GM12875 (cell line): ENCODE measurements around the gene LIPG.

ENCODE experiments used
- H3K4me3 ChIP-seq: one replicate; pipeline ENCODE4 v1.5.1; 2011; ENCODE audit warnings: low read depth, low read length, control low read depth
- TF ChIP-seq, protein P1 (sequence below): IDR thresholded peaks from 2 replicates; pipeline ENCODE4 v1.5.1; 2011; ENCODE audit warnings: low read depth, mild to moderate bottlenecking, control low read depth, inconsistent platforms, low read length, moderate library complexity, borderline replicate concordance; ENCODE audit not compliant: insufficient read depth

LIPG gene

DNA sequence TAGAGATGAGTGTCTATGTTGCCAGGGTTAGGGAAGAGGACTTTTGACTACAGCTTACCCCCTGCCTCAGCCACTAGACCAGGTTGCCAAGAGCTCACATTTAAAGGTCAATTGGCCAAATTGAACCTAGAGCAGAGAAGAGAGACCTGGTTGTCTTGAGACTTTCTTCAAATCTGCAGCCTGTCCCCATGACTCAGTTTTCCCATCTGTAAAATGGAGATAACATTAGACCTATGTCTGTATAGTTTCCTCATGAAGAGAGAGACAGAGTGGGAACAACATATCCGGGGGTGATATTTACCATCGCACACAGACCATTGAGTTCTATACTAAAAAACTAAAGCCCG is 1.6 kb upstream of the LIPG start:
- TF ChIP-seq, protein P1, sequence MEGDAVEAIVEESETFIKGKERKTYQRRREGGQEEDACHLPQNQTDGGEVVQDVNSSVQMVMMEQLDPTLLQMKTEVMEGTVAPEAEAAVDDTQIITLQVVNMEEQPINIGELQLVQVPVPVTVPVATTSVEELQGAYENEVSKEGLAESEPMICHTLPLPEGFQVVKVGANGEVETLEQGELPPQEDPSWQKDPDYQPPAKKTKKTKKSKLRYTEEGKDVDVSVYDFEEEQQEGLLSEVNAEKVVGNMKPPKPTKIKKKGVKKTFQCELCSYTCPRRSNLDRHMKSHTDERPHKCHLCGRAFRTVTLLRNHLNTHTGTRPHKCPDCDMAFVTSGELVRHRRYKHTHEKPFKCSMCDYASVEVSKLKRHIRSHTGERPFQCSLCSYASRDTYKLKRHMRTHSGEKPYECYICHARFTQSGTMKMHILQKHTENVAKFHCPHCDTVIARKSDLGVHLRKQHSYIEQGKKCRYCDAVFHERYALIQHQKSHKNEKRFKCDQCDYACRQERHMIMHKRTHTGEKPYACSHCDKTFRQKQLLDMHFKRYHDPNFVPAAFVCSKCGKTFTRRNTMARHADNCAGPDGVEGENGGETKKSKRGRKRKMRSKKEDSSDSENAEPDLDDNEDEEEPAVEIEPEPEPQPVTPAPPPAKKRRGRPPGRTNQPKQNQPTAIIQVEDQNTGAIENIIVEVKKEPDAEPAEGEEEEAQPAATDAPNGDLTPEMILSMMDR, result no peak
- no peak overlapping the region for H3K4me3 ChIP-seq

DNA sequence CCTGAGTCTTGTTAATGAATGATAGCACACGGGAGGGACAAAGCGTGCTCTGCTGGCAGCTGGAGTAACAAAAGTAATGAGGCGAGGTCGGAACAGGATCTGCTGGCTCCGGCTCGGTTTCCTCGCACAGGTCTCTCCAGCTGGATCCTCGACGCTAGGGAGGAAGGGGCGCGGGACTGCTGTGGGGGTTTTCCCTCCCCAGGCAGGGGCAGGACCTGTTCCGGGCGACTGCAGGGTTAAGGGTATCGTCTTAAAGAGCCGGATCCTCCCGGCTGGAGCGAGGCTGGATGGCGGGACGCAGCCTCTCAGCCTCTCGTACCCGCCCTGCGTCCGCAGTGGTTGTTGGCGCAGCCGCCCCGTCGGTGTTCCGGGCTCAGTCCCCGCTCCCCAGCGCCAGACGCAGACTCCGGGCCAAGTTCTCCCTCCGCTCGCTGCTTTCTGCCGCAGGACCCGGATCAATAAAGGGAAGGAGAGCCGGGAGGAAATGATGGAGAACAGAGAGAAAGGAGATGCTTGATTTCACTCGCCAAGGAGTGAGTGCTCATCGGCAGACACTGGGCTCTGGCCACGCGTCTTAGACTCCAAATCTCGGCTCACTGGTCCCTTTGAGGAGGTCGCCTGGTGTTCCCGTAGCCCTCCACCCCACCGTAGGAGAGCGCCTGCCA is 1.1 kb upstream of the LIPG start:
- TF ChIP-seq, protein P1, result no peak
- H3K4me3 ChIP-seq, result no peak overlapping the region

DNA sequence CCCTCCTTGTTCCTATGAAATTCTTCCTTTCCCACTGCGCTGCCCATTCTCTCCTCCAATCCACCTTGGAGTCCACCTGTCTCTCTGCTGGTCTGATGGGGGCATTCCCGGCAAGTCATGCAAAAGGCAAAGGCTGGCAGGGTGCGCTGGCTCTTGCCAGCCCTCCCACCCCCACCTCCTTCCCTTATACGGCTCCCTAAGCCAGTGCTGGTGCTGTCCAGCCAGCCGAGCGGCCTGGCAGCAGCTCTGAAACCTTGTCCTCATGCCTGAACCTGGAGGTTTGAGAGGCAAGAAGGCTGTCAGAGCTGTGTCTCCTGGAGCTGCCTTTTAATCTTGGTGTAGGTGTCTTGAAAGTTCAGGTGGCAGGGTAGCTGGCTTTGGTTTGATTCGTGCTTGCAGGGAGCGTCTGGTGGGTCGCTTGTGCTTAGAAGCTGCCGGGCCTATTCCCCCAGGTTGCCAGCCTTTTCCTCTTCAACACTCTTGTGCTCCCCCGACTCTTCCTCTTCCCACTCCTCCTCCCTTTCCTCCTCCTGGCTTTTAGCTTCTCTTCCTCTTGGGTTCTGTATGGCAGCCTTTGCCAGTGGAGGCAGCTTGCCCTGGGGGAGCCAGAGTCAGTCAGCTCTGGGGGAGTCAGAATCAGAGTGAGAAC is 748 bp downstream of the LIPG start:
- TF ChIP-seq, protein P1, result no peak
- H3K4me3 ChIP-seq, result peak overlapping the region; percentile 26

DNA sequence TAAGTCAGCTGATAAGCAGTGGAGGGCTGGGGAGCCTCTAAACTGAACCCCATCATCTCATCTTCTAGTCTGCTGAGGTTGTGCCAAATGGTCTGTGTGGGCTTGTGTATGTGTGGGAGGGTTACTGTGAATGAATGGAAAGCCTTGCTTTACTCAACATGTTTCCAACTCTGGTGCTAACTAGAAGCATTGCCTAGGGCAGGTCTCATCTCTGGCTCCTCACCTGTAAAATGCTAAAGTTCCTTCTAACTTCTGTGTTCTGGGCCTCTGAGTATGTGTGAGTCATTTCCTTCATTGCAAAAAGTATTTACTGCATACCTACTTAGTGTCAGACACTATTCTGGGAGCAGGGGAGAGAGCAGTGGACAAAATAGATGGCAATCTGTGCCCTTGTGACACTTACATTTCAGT is 1.3 kb downstream of the LIPG start:
- no peak overlapping the region for H3K4me3 ChIP-seq
- TF ChIP-seq, protein P1, result no peak

DNA sequence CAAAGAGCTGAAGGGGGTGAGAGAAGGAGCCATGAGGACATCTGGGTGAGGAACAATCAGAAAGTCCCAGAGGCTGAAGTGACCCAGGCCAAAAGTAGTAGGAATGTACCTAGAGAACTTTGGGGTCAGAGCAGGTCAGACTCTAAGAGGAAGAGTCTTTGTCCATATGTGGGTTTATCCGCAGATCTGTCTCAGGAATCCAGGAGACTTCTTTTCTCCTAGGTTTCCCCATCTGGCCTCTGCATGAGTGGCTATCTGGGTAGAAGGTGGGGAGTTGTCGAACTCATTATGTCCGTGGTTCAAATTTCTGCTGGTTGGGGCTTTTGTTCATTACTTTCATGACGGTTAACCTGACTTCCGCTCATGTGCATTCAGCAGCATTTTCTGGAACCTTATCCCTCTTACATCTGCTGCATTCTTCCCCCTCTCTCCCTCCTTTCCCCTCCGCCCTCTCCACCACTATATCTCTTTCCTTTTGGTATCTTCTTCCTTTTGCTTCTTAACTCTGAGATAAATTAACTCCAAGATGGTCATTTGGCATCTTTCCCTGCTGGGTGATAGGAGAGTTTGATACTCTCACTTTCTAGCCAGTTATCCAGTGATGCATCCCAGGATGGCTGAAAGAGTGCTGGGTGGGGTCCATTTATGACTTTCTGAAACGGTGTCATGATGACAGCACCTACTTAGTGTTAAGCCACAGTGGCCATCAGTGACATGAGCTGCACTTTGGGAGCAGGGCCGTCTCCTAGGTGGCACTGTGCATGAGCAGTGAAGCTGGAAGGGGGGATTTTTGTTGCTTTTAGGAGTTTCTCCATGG is 2.1 kb downstream of the LIPG start:
- TF ChIP-seq, protein P1, result no peak
- no peak overlapping the region for H3K4me3 ChIP-seq

DNA sequence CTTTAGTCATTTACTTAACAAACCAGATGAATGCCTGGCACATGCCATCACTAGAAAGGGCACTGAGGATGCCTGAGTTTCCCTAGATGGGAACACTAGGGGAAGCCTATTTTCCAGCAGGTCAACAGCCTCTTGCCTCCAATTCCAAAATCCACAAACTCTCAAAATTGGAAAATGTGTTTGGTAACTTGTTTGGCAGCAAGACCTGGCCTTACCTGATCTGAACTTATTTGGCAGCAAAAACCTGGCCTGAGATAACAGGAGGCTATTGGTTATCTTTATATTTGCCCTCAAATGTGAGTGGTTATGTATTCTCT is 2.6 kb downstream of the LIPG start:
- TF ChIP-seq, protein P1, result no peak
- H3K4me3 ChIP-seq, result no peak overlapping the region

DNA sequence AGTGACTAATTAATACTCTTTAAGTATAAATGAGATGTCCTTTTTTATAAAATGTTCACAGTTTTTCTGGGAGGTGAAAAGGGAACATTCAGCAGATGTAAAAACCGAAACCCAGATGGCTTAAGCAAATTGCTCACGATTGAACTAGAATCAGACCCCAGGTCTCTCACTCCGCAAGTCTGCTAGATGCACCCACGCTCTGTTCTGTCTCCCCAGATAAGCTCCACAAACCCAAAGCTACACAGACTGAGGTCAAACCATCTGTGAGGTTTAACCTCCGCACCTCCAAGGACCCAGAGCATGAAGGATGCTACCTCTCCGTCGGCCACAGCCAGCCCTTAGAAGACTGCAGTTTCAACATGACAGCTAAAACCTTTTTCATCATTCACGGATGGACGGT is 3.2 kb downstream of the LIPG start:
- no peak overlapping the region for H3K4me3 ChIP-seq
- TF ChIP-seq, protein P1, result no peak
